HepG2 (cell line): ENCODE results near the gene PDE4D. TPM values are rescaled to one million over a fixed set of nuclear protein-coding genes. Genes with fewer than 3 reads are reported as not detected.

ENCODE experiments used
- ATAC-seq: fragments of 200-7000 bp; cut with Tn5 transposase; 3 replicates; pipeline ENCODE4 v1.9.1; 2020; ENCODE audit warnings: mild to moderate bottlenecking, moderate library complexity
- BruUV-seq: library from RNA; stranded (reverse); fragments of 400-500 nt; replicated peaks from 2 replicates; lab custom pipeline; 2021; lab: Mats Ljungman, UMichigan
- CTCF ChIA-PET: fragments of 300-600 bp; formaldehyde crosslinking; extraction: SDS; loops from one replicate; lab custom pipeline; 2021; ENCODE audit warnings: low total read pairs, inconsistent platforms, low intra/inter-chr PET ratio; lab: Yijun Ruan, JAX
- POLR2A ChIA-PET: fragments of 350-600 bp; sonication (Branson Sonifier 250); formaldehyde crosslinking; loops from one replicate; lab custom pipeline; 2020; ENCODE audit warnings: antibody characterized with exemption, inconsistent platforms; lab: Yijun Ruan, JAX
- DNase-seq: peaks from one replicate; pipeline ENCODE4 v3.0.0-alpha.2; 2015; ENCODE audit warnings: low spot score
- FAIRE-seq: peaks from 3 replicates; lab custom pipeline; 2011; peaks lifted over from hg19 to GRCh38; lab: Jason Lieb, UNC
- H2AFZ ChIP-seq: one replicate; pipeline ENCODE4 v1.6.1; 2011; ENCODE audit warnings: low read length, inconsistent platforms
- H3K27ac ChIP-seq: fragments of 300-600 bp; 3 replicates; pipeline ENCODE4 v1.8.0; 2011; ENCODE audit warnings: mixed run types, mild to moderate bottlenecking, mixed read lengths, low read length, inconsistent platforms; ENCODE audit not compliant: insufficient read depth; ENCODE audit errors: extremely low read length
- H3K27me3 ChIP-seq, 2 experiments: fragments of 200-600 bp in 1 of 2; 2 replicates in 1 of 2; 3 replicates in 1 of 2; pipeline versions ENCODE4 v1.6.0 to v1.8.0; 2011; ENCODE audit warnings: low read length in 2 of 2, mild to moderate bottlenecking in 2 of 2, moderate library complexity in 2 of 2, inconsistent platforms in 1 of 2; ENCODE audit not compliant: insufficient read depth in 2 of 2, control insufficient read depth in 1 of 2
- H3K36me3 ChIP-seq, 2 experiments: fragments of 200-600 bp in 1 of 2; replicated peaks in 1 of 2; 2 replicates in 1 of 2; 3 replicates in 1 of 2; pipeline versions ENCODE4 v1.5.1 to v1.8.0; 2011; ENCODE audit warnings: low read length in 2 of 2, inconsistent platforms in 1 of 2; ENCODE audit not compliant: insufficient read depth in 2 of 2, control insufficient read depth in 1 of 2
- H3K4me1 ChIP-seq: 2 replicates; pipeline ENCODE4 v1.5.1; 2012; ENCODE audit warnings: low read length, inconsistent platforms; ENCODE audit not compliant: insufficient read depth
- H3K4me2 ChIP-seq: 2 replicates; pipeline ENCODE4 v1.6.0; 2011; ENCODE audit warnings: low read depth, low read length, inconsistent platforms
- H3K4me3 ChIP-seq, 3 experiments: fragments of 200-600 bp in 1 of 3; sonication (generic), shearing (Covaris generic) in 1 of 3; replicated peaks in 1 of 3; 2 replicates each; pipeline ENCODE4 v1.5.1; 2011 to 2016; ENCODE audit warnings: low read length in 3 of 3, inconsistent platforms in 2 of 3, low read depth in 2 of 3, mild to moderate bottlenecking in 2 of 3, control low read depth in 1 of 3, mixed read lengths in 1 of 3; ENCODE audit not compliant: insufficient read depth in 1 of 3
- H3K79me2 ChIP-seq: one replicate; pipeline ENCODE4 v1.6.1; 2011; ENCODE audit warnings: low read length, inconsistent platforms; ENCODE audit not compliant: insufficient read depth
- H3K9ac ChIP-seq: 2 replicates; pipeline ENCODE4 v1.6.0; 2011; ENCODE audit warnings: mild to moderate bottlenecking, low read depth, low read length, inconsistent platforms; ENCODE audit not compliant: insufficient read depth
- H3K9me3 ChIP-seq: 2 replicates; pipeline ENCODE4 v1.5.1; 2012; ENCODE audit warnings: mild to moderate bottlenecking, low read length
- H4K20me1 ChIP-seq: 2 replicates; pipeline ENCODE4 v1.6.0; 2011; ENCODE audit warnings: inconsistent platforms, mild to moderate bottlenecking, low read length, moderate library complexity; ENCODE audit not compliant: insufficient read depth
- AKAP8 ChIP-seq: sonication (generic); formaldehyde crosslinking; IDR thresholded peaks from 2 replicates; pipeline ENCODE4 v1.5.1; 2020; ENCODE audit warnings: mild to moderate bottlenecking, missing genetic modification reagents
- ATF7-NPFF ChIP-seq: sonication (generic); formaldehyde crosslinking; IDR thresholded peaks from 2 replicates; pipeline ENCODE4 v1.8.1; 2023; ENCODE audit warnings: mild to moderate bottlenecking, low read depth, missing genetic modification reagents, moderate library complexity
- IRF2 ChIP-seq: IDR thresholded peaks from 2 replicates; pipeline ENCODE4 v1.6.1; 2018; ENCODE audit warnings: missing genetic modification reagents, missing compliant biosample characterization
- ZBTB7B ChIP-seq: sonication (generic); formaldehyde crosslinking; IDR thresholded peaks from 2 replicates; pipeline ENCODE4 v1.4.0; 2020; ENCODE audit warnings: missing genetic modification reagents
- ZFP36L1 ChIP-seq: sonication (generic); formaldehyde crosslinking; IDR thresholded peaks from 2 replicates; pipeline ENCODE4 v1.8.0; 2022; ENCODE audit warnings: mild to moderate bottlenecking, missing genetic modification reagents, moderate library complexity
- ZKSCAN5 ChIP-seq: sonication (generic); formaldehyde crosslinking; IDR thresholded peaks from 2 replicates; pipeline ENCODE4 v1.5.1; 2020; ENCODE audit warnings: mild to moderate bottlenecking, missing genetic modification reagents
- ZNF614 ChIP-seq: IDR thresholded peaks from 2 replicates; pipeline ENCODE4 v1.6.1; 2018; ENCODE audit warnings: missing biosample characterization, missing genetic modification reagents, inconsistent platforms, borderline replicate concordance
- ZNF747 ChIP-seq: sonication (generic); formaldehyde crosslinking; IDR thresholded peaks from 2 replicates; pipeline ENCODE4 v1.8.1; 2023; ENCODE audit warnings: missing genetic modification reagents, mild to moderate bottlenecking, borderline replicate concordance
- WGBS: methylation state at CpG from one replicate; pipeline ENCODE4 v1.1.6; 2017; ENCODE audit warnings: low lambda C conversion rate; 5-methylcytosine and 5-hydroxymethylcytosine counted together
- in situ Hi-C: cut with HindIII; loops from 2 replicates; pipeline ENCODE4 v1.10.0; 2017; ENCODE audit warnings: low pct_unique_long_range_greater_than_20kb; ENCODE audit not compliant: extremely low pct_ligation_motif_present
- intact Hi-C: fragments of 100-400 bp; cut with micrococcal nuclease; formaldehyde crosslinking; loops from one replicate; pipeline ENCODE4 v1.10.0; 2022; ENCODE audit not compliant: unreplicated experiment
- polyA plus RNA-seq, 8 experiments: library from polyadenylated mRNA; depleted of rRNA in 3 of 8; stranded (reverse) in 7 of 8; unstranded in 1 of 8; fragments of >200 nt; fragmentation: Illumina TruSeq in 4 of 8; extraction: Trizol in 4 of 8; gene quantifications; 2 replicates each; pipeline versions ENCODE4 v1.2.1 to v1.2.3, GENCODE V29; 2011 to 2016; ENCODE audit warnings: low read depth in 4 of 8, missing spikeins in 1 of 8, mixed read lengths in 1 of 8; ENCODE audit not compliant: insufficient read depth in 1 of 8
- total RNA-seq, 5 experiments: library from RNA; depleted of rRNA; stranded (reverse); fragments of >200 nt; fragmentation: Illumina TruSeq; extraction: Trizol; gene quantifications; 2 replicates each; pipeline ENCODE4 v1.2.3, GENCODE V29; 2016; ENCODE audit warnings: low read depth in 1 of 5
- TF ChIP-seq, protein P1 (sequence below): sonication (generic); formaldehyde crosslinking; conservative IDR thresholded peaks from 2 replicates; pipeline ENCODE4 v1.4.0; 2020; ENCODE audit warnings: missing genetic modification reagents

PDE4D gene
- total and polyA plus RNA-seq, 2 of the 13 experiments (the other 11 are each of a cell fraction or from before 2014, with no cell fraction given): 7.0 to 12.2 TPM

DNA sequence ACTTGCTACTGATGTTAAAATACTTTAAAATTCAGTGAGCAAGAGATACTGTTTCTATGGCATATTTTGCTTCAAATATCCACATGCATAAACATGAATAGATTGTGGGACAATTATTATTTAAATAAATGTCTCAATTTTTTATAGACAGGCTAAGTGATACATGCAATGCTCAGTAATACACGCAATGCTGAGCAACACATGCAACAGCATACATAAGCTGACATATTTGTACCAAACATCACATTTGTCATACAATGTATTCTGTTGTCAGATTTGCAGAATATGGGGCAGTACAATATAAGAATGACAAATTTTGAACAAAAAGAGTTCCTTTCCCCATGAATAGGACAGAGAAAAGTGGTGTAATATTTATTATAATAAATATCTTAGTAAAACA is 155.5 kb downstream of the PDE4D start:
- Histone ChIP-seq H2AFZ (no peak overlapping the region), H3K9me3 (no peaks in the 10 kb centered on the region), H3K4me3 (no peak overlapping the region), H4K20me1 (no peaks in the 10 kb centered on the region), H3K9ac (no peak overlapping the region), H3K36me3 (no peaks in the 10 kb centered on the region), H3K4me1 (no peaks in the 10 kb centered on the region), H3K4me2 (no peak overlapping the region), H3K79me2 (no peaks in the 10 kb centered on the region), H3K27ac (no peak overlapping the region), H3K27me3 (no peaks in the 10 kb centered on the region)
- intact Hi-C loops (no loop called here), in situ Hi-C loops (no loop called here)
- POLR2A ChIA-PET: no interaction called here
- TF ChIP-seq ZNF747 (CRISPR knock-in tag): no peak
- TF ChIP-seq ZFP36L1: no peak
- TF ChIP-seq AKAP8 (CRISPR knock-in tag): no peak
- no peak for TF ChIP-seq ATF7-NPFF (CRISPR knock-in tag)
- TF ChIP-seq IRF2 (CRISPR knock-in tag): no peak
- TF ChIP-seq, protein P1, sequence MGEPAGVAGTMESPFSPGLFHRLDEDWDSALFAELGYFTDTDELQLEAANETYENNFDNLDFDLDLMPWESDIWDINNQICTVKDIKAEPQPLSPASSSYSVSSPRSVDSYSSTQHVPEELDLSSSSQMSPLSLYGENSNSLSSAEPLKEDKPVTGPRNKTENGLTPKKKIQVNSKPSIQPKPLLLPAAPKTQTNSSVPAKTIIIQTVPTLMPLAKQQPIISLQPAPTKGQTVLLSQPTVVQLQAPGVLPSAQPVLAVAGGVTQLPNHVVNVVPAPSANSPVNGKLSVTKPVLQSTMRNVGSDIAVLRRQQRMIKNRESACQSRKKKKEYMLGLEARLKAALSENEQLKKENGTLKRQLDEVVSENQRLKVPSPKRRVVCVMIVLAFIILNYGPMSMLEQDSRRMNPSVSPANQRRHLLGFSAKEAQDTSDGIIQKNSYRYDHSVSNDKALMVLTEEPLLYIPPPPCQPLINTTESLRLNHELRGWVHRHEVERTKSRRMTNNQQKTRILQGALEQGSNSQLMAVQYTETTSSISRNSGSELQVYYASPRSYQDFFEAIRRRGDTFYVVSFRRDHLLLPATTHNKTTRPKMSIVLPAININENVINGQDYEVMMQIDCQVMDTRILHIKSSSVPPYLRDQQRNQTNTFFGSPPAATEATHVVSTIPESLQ (CRISPR knock-in tag): no peak
- no peak for TF ChIP-seq ZBTB7B (CRISPR knock-in tag)
- no peak for TF ChIP-seq ZNF614
- TF ChIP-seq ZKSCAN5: no peak
- FAIRE-seq (no peak), DNase-seq (no peak), ATAC-seq (no peak)
- WGBS: 86% methylated on average over 1 of the region's 1 CpG
- BruUV-seq: no TSS peak
- CTCF ChIA-PET: no interaction called here
